Middle frontal gyrus (tissue), 1 donor: ENCODE results near the gene RELCH.

ENCODE experiments used
- DNase-seq: peaks from one replicate; pipeline ENCODE4 v3.0.0-alpha.2; 2015; ENCODE audit warnings: low spot score; ENCODE audit errors: extremely low spot score

Gene RELCH

DNA sequence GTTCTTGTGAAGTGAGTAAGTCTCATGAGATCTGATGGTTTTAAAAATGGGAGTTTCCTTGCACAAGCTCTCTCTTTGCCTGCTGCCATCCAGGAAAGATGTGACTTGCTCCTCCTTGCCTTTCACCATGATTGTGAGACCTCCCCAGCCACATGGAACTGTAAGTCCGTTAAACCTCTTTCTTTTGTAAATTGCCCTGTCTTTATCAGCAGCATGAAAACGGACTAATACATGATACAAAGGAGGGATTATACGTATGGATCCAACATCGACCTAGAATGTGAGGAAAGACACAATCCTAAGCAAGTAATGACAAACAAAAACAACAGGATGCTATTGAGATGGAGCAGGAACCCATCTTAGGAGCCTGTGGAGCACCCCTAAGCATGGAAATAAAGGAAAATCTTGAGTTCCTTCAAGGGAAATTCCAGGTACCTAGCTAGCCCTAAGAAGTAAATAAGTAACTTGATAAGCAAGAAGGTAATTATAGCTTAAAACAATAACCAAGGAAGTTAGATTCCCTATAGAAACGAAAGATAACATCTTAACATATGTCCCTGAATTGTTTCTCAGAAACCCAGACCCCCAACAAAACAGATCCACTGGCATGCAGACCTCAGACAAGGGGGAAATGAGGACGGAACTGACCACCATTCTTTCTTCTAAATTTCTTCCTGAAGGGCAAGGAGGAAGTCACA is 136.6 kb downstream of the RELCH start:
- no peak for DNase-seq

DNA sequence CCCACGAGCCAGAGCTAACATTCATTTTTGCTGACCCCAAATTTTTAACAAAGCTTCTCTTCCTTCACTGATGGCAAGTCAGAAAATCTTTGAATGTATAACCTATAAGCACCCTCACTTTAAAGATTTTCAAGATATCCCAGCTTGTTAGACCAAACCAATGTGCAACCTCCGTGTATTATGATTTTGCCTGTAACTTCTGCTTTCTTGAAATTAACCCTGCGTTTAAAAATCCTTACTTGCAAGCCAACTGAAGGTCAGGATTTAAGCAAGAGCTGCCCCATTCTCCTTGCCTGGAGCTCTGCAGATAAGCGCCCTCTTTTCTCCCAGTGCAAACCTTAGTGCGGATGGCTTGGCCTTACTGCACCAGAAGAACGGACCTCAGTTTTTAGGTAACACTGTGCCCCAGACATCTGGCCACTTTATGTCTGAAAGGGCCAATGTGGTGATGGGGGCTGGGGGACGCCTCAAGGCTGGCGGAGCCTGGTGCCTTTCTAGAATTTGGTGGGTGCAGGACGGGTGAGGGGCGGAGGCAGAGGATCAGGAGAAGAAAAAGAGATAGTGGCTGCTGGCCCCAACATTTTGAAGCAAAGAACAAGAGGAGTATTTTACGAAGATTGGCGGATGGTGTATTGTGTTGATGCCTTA is 137.2 kb downstream of the RELCH start:
- DNase-seq = no peak

DNA sequence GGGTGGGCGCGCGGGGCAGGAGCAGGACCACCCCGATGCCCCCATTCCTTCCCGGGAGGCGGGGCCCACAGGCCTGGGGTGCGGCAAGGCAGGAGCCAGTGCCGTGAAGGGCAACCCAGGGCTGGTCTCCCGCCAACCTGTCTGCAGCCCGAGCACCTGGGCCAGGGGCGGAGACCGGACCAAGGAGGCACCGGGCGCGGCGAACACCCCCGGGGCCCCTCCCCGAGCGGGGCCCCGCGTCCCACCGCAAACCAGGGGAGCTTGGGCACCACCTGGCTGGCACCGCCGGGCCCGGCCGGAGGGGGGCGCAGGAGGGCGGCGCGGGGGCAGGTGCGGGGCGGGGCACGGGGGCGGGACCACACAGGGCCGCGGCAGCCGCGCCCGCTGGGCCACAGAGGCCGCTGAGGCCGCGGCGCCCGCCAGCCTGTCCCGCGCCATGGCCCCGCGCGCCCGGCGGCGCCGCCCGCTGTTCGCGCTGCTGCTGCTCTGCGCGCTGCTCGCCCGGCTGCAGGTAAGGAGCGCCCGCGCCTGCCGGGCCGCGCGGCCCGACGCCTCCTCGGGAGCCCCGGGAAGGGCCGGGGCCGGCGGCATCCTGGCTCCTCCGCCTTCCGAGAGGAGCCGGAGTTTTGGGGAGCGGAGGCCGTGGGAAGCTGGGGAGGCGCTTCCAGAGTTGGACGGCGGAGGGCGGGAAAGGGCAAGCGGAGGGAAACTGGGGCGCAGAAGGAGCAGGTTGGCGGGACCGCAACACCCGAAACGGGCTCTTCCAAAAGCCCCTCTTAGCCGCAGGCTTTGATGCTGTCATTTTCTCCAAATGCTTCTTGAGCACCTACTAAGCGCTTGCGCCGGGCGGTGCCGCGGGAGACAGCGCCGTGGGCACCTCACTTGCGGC is 138.1 kb downstream of the RELCH start, which contains the start of gene TNFRSF11A:
Gene TNFRSF11A (plus strand): TSS at position 394 of the 889 bp plus-strand sequence. CDS start 43 bp downstream, at position 437.
- DNase-seq = no peak

DNA sequence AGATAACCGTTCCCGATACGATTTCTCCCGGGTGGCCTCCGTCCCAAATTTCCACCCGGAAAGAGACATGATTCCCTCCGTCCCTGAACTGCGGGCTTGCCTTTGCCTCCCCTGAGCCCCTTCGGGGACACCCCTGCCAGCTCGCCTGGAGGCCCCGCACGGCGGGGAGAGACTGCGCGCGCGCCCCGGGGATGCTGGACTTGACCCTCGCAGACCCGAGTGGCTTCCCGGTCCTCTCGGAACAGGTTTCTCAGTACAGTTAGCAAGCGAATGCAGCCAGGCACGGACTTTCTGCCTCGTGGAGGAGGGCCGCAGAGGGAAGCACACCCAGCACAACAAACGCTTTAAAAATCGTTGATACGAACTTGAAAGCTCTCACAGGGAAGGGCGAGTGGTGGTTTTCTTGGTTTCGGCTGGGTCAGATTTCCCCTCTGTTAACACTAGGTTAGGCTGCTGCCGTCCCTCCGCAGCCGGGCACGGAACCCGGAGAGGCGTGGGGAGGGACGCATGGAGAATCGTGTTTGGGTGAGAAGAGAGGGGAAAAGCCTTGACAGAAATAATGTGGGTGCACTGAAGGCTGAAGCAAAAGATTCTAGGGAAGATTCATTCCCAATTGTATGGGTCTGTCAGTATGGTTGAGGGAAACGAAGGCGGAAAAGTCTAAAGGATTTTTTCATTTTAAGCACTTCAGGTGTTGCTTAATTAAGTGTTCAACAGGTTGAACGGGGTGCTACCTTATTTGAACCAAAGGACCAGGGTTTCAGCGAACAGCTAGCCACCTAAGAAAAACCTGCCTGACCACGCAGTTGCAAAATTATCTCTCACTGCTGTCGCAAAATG is 139.0 kb downstream of the RELCH start:
- no peak for DNase-seq

DNA sequence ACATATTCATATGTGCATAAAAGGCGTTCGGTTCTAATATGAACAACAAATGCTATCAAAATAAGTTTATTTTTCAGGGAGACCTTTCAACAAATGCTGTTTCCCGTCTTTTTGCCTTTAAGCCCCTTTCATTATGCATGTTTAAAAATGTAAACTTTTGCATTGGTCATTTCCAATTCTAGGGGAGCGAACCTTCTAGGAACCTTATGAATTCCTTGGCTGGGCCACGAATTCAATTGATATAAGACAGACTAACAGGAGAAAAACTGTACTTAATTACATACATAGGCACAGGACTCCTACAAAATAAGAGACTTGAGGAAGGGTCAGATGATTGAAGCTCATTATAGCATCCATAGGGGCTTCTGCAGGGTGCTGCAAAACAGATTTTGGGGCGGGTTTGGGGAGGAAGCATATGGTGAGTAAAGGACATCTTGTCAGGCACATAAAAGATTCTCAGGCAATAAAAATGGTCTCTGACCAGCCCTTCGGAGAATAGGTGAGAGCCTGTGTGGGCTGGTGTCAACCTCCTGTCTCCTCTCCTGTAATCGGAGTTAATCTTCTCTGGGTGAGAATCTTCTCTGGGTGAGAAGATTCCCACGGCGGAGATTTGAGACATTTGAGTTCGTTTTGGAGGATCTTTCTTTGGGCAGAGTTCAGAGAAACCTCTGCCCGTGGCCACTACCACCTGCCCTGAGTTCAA is 139.7 kb downstream of the RELCH start:
- no peak for DNase-seq

DNA sequence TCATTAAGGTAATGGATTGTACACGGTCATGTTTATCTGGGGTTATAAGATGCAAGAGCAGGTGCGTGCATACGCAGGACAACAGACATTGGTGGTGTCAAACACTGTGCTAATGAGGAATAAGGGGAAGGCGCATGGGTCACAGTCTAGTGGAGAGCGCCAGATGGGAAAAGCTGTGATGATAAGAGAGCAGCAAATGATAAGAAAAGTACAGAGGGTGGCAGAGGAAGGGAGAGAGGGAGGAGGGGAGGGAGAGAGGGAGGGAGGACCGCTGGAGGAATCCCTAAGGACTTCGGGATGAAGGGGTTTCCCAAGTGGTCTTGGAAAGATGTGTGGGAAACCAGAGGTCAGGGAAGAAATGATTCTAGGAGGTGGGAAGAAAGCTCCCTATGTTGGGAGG is 140.9 kb downstream of the RELCH start:
- DNase-seq = no peak

DNA sequence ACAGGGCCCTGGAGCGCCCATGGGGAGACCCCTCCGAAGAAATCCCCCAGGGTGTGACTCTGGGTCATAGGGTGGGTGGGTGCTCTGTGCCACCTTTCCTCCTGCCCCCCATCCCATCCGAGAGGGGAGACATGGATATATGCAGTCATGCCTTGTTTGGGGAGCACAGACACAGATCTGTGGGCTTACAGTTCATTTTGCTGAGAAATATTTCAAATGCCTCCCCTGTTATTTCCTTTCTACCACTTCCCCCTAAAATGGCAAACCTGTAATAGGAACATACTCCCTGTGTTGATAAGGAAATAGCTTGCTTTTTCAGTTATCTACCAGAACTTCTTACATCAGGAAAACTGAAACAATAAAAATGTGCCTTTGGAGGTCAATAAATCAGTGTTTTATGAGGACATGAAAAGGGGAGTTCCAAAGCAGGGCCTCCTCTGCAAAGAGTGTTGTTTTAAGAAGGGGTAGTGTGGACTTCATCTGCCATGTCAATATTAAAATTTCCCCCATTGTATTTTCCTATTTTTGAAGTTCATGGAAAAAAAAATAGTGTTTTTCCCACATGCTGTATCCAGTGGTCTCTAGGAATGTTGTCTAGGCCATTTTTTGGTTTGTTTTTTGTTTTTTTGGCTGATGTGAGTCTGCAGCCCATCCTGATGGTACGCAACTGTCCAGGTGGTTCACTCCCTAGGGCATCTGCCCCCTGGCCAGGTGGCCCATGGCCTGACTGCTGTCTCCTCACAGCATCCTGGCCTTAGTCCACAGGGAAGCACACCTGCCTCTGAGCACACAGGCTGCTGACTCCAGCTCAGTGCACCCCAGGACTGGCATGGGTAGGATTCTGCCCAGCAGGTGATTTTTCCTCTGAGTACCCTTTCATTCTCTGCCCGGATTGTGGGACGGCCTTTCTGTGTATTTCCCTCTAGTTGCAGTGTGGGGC is 141.8 kb downstream of the RELCH start:
- DNase-seq = no peak

DNA sequence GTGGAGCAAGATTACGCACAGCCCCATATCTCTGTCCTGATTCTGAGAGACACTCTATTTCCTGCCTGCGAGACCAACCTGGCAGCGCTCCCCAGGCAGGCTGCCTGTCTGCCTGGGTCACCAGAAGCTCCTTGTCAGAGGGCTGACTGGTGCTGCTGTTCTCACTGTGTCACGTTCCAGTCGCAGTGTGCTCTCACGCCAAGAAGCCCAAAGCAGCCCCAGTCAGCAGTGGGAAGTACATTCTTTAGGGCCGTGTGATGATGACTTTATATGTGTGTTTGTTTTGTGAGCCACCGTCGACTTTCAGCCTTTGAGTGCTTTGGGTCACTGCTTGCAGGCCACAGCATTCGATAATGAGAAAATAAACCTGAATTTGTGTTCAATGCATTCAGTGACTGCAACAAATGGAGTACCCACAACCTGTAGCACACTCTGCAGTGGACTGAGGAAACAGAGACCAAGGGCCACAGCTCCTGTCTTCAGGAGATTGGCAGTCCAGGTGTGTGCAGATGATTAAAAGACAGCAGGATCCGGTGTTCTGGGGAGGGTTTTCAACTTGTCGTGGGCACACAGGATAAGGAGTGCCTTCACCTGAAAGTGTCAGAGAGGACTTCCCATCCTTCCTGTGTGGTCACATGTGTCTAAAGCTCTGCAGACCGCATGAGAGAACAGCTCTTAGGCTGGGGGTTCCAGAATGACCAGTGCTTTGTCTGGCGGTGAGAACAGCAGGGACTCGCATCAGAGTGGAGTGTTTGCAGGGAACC is 142.8 kb downstream of the RELCH start:
- no peak for DNase-seq

DNA sequence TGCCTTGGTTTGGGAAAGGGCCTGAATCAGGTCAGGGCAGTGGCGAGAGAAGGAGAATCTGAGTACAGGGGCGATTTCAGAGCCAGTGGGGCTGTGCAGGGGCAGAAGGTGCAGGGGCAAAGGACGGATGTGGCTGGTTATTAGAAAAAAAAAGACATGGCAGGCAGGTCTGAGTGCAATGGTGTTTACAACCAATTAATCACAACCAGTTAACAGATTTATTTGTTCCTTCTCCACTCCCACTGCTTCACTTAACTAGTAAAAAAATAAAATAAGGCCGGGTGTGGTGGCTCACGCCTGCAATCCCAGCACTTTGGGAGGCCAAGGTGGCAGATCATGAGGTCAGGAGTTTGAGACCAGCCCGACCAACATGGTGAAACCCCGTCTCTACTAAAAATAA is 143.6 kb downstream of the RELCH start:
- no peak for DNase-seq

DNA sequence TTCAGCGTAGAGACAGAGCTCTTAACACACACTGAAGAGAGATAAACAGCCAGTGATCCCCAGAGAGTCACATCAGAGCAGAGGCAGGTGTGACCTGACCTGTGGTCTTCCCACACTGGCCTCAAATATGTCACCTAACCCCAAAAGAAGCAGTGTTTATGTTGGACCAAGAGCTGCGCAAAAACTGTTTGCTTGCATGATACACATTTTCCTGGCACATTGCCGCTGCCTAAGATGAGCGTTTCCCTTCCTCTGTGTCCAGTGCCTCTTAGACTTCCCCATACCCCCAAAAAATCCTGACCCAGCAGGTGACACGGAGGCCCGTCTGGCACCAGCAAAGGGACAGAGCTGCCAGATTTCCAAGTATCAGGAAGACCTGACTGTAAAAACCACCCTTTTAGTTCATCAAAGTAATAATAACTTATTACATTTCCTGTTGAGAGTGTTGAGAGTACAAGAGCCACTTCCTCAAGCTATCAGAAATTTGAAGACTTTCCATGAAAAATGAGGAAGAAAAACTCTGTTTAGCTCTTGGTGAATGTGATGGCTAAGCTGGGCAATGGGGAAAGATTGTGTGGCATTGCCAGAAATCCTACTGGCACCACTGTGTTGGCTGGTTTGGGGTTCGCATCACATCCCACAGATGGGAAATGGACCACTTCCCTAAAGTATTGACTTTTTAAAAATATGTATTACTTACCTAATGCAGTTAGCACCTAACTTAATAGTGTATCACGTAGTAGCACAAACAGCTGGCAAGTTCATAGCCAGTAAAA is 144.7 kb downstream of the RELCH start:
- no peak for DNase-seq

DNA sequence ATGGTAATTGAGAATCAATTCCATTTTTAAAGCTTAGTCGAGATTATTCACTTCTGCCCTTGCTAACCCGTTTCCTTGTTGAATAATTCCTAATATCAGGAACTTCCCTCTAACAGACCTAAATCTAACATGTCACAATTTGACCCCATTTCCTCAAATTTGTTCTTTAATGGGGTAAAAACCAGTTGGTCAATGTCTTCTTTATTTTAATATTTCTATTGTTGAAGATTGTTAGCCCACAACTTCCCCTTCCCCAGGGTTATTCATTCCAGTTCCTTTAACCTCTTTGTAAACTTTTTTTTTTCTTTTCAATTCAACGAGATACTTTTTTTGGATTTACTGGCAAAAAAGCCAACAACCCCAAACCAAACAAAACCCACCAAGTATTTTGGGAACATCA is 145.4 kb downstream of the RELCH start:
- DNase-seq = no peak

DNA sequence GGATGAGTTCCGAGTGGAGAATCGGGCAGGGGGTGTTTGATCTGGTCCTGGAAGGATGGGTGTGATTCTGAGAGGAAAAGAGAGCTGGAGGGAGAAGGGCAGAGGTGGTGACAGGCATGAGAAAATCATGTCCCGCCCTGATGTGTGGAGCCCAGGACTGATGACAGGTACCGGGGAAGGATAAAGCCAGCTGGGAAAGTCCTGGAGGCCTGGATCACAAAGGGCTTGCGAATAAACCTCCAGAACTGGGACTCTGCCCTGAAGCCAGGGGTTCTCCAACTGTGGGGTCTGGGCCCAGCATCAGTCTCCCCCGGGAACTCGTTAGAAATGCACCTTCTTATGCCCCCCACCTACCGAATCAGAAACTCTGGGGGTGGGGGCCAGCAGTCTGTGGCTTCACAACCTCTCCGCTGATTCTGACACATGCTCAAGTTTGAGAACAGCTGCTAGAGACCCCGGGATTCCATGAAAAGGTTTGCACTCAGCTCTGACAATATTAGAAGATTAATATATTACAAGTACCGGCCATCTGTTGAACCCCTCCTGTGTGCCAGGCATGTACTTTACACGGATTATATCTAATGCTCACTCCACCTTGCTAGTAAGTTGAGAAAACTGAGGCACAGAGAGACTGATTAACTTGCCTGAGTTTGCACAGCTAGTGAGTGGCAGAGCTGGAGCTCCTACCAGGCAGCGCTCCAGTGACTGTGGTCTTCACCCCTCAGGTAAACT is 146.1 kb downstream of the RELCH start:
- no peak for DNase-seq

DNA sequence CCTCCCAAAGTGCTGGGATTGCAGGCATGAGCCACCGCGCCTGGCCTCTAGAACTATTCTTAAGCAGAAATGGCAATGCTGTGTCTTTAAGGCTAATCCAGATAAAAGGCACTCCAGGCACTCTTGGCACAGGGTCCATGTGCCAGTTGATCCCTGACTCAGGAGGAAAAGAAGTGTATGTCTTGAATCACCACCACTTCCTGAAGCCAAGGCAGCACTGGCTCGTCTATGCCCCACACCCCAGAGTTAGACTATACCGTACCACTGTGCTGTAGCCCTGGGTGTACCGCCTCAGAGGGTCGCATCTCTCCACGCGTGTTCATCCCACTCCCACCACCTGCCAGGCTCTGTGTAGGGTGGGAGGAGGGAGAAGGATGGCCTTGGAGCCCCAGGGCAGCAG is 147.1 kb downstream of the RELCH start:
- no peak for DNase-seq

DNA sequence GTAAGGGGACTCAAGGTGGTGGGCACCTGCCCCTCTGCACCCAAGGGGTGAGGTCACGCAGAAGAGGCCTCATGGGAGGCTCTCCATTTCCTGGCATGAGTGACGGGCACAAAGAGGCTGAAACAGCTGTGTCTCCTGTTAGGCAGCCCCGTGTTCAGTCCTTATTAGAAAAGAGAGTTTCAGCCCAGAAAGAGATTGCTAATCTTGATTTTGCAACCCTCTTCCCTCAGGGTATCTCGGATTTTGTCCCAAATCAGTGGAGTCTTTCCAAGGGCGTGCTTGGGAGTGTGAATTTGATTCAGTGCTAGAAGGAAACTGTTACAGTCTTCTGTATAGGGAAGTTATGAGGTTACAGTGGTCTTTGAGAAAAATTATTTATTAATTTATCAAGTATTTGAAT is 148.4 kb downstream of the RELCH start:
- no peak for DNase-seq

DNA sequence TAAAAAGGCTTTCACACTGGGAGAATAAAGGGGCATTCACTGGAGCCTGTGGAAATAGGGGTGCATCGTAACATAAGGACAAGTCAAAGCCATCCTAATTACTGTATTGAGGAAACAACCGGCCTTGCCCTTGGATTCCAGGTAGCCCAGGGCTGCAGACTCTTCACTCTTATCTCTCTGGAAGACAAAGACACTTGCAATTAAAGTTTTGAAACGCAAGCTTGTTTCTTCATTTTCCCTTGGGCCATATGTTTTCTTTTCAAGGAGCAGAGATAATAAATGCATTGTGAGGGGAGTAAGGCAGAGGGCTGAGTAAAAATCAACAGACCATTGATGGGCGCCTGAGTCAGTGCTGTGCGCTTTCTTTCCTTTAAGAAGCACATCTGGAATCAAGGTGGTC is 149.6 kb downstream of the RELCH start:
- DNase-seq = no peak

DNA sequence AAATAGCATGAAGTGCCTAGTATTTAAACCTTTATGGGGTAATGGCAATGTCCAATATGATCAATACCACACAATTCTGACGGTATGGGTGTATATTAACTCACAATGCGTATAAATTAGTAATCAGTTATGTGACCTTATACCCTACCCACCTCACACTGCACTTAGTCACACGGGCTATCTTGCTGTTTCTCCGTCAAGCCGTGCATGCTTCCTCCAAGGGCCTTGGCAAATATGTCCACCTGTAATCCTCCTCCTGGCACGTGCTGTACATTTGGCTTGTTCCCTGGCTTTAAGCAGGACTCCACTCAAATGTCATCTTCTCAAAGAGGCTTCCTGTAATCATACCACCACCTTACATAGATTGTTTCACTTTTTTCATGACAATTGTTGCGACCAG is 150.3 kb downstream of the RELCH start:
- no peak for DNase-seq

DNA sequence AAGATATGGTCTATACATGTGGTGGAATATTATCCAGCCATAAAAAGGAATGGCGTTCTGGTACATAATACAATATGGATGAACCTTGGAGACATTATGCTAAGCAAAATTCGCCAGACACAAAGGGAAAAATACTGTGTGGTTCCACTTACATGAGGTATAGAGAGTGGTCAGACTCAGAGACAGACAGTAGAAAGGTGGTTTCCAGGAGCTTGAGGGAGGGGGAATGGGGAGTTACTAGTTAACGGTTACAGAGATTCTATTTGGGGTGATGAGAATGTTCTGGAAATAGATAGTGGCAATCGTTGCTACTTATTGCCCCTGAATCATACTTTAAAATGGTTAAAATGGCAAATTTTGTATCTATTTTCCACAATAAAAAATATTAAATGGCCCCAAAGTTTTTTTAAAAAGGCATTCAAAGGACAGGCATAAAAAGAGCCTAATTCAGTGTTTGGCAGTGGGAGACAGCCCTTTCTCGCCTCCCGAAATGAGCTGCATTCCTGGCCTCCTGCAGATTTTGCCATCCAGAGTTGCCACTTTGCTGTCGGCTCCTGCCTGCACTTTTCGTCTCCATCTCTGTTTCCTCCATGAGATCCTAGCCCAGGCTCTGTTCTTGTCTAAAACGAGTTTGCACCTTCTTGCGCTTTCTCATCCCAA is 151.5 kb downstream of the RELCH start:
- no peak for DNase-seq
